ENCODE measurements around the gene C17orf50.

C17orf50 gene

GRCh38 chr17:35757243-35757642 is 3.4 kb upstream of the C17orf50 start:
- DNase-seq, result no peak

DNA sequence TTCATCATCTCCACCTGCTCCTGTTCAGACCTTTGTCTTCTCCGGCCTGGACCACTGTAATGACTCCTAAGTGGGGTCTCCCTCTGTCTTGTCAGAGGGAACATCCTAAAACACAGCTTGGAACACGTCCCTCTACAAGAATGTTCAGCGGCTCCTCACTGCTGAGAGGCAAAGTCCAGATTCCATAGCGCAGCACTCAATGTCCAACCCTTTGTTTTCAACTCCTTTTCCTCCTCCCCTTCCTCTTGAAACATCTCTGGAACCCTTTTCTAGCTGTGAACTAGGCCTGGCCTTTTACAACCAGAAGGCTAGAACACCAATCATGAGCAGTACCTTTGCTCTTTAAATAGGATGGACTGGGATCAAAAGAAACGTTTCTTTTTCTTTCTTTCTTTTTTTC is 914 bp downstream of the C17orf50 start:
- no peak for DNase-seq

GRCh38 chr17:35763767-35764122 is 3.1 kb downstream of the C17orf50 start:
- no peak for DNase-seq

- peak; percentile 76 to 78 for DNase-seq
Measured at GRCh38 chr17:35764123-35764991, 3.7 kb downstream of the C17orf50 start.

DNA sequence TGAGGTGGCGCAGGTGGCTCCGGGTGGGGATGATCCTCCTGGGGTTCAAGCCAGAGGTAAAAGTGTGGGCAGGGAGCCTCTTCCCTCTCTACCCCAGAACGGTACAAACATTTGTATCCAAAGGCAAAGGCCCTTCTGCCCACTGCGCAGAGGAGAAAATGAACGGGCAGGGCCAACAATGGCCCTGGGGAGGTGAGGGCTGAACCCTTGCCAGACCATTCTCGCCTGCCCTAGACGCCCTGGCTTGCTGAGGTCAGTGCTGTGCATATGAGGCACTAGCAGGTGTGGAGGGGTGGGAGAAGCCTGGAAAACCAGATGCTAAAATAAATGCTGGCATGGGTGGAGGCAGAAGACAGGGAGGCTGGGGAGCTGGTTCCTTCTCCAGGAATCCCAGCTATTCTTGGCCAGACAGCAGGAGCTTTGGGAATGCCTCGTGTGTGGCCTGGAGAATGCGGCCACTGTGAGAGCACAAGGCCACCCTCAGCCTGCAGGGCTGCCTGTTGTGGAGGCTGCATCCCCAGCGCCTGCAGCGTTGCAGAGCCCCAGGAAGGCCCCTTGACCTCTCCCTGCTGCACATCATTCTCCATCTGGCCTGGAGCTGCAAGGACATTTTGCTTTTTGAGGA is 4.5 kb downstream of the C17orf50 start:
- DNase-seq, result no peak

DNA sequence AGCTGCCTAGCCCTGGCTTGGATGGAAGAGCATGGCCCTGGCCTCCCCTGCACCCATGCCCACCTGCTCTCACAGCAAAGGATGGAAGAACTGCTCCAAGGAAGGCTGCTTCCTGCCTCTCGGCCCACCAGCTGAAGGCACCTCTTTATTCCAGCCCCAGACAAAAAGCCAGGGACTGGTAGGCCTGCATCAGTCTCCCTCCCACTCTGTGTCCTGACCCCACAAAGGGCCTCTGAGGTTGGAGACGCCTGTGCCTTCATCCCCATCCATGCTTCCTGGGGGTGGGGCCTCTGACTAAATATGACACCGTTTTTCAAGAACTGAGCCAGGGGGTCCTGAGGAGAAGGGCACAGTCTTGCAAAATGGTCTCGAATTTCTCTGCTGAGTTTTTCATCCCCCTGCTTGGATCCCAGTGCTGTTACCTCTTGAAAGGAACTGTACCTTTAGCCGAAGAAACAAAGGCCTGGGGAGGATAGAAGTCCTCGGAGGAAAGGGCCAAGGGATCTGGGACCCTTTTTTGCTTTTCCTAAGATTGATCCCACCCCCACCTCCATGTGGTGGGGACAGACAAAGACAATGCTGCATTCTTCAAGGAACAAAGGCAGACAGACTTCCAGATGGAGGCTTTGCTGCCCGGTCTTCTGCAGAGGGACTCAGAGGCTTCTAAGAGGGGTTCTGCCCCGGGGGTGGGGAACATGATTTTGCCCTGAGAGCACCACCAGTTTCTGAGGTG is 5.2 kb downstream of the C17orf50 start:
- DNase-seq, result no peak

GRCh38 chr17:35766489-35766877 is 5.8 kb downstream of the C17orf50 start:
- no peak for DNase-seq

DNA sequence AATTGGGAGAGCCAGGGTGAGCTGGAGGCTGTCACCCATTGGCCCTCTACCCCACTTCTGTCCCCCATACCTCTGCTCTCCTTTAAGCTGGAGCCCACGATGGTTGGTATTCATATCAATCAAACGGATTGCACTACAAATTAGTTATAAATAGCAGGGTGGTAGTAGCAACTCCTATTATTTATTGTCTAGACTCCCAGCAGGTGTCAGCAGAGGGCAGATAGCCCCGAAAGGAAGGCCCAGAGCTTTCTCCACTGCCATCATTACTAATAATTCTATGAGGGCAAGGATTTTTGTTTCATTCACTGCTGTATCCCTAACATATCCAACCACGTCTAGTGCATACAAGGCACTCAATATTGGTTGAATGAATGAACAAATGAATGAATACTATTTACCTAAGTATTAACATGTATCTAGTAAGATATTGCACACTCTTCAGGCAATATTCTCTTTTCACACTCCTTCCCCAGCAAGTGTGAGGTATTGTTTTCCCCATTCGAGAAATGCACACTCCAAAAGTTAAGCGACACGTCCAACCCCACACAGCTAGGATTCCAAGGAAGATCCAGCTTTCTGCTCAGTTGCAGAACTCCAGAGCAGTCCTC is 6.3 kb downstream of the C17orf50 start:
- DNase-seq, result peak; percentile 20 to 23

GRCh38 chr17:35768797-35769196 is 8.1 kb downstream of the C17orf50 start:
- no peak for DNase-seq

GRCh38 chr17:35769895-35770486 is 9.3 kb downstream of the C17orf50 start:
- no peak for DNase-seq

GRCh38 chr17:35773129-35773528 is 12.4 kb downstream of the C17orf50 start:
- no peak for DNase-seq

DNA sequence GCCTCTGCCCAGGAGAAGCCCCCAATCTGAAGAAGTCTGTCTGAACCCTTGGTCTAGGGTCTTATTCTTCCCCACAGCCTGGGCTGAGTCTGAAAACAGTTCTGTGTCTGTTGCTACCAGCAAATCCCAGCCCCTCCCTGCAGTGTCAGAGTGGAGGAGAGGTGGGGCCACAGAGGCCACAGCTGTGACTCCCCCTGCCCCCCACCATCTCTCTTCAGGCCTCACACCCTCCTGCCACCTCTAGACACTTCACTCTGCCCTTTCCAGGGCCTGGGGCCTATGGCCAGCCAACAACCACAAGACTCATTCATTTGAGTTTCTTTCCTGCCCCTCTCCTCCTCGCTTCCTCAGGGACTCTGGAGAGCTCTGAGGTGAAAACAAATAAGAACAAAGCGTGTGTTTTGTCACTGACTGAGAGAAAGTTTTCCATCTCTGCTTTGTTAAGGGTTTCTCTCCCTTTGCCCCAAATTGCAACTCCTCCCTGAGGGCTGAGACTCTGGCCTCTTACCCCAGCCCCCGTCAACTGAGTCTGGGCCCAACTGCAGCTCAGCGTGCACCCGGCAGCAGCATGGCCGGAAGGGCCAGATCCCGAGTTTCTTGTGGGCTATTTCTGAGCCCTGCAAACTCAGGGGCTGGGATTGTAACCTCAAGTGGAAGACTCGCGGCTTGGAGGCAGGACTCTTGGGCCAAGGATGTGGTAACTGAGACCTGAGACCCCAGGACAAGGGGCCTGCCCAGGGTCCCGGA is 13.2 kb downstream of the C17orf50 start:
- DNase-seq, result no peak

DNA sequence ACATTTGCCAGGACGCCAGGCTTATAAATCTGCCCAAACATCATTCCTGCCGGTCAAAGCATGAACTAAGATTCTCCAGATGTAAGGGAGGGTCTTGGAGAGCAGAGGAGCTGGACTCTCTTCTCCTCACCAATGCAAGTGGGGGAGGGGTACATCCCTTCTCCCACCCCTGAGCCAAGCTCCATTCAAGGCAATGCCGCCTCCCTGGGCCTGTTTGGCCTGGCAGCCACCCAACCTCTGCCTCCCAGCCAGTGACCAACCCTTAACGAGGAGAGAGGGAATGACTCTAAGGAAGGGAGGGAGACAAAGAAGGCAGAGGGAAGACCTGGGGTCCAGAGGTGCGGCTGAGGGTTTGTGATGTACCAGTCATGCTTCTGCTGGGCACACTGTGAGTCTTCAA is 13.8 kb downstream of the C17orf50 start:
- DNase-seq, result no peak

- DNase-seq, result no peak
Measured at GRCh38 chr17:35775039-35775438, 14.4 kb downstream of the C17orf50 start.

DNA sequence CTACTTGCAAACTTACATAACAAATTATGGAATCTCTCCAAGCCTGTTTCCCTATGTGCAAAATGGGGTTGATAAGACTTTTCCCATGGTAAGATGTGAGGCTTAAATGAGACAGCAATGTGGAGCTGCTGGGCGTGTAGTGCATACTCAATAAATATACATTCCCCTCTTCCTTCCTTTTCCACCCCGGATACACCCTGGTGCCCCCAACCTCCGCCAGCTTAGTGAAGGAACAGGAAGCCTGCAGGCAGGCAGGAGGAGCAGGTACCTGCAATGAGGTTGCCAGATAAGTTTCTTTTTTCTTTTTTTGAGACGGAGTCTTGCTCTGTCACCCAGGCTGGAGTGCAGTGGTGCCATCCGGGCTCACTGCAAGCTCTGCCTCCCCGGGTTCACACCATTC is 14.9 kb downstream of the C17orf50 start:
- no peak for DNase-seq

DNA sequence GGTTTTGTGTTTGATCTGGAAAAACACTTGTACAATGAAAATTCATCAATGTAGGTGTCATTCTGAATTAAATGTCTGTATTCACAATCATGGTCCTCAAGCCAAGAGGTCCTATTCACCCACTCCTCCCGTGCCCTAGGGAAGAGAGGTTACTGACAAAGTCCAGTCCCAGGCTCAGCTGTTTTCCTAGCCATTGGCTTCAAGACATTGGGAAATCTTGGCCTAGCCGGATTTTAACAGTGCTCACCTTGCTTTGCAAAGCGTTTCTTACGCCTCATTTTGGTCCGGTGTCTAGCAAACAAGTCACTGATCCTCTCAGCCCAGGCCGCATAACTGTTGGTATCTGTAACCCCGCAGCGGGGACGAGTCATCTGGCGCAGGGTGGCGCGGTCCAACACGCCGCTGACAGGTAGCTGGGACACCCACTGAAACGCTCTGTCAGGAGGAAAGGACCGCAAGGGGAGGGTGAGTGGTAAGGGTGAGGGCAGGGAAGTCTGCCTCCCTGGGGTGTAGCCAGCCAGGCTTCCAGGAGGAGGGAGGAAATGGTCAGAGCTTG is 18.0 kb downstream of the C17orf50 start:
- DNase-seq, result no peak

DNA sequence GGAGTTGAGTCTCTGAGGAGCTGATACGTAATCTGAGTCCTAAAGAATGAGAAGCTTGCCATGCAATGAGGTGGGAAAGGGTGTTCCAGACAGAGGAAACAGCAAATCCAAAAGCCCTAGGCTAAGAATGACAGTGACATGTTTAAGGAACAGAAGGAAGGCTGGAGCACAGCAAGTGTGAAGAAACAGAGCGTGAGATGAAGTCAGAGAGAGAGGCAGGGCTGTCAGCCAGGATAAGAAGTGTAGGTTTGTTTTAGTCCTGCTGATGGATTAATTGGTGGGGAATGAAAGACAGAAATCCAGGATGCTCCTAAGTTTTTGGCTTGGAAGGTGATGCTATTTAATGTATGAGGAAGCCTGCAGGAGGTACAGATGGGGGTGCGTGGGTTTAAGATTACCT is 20.3 kb downstream of the C17orf50 start:
- no peak for DNase-seq

GRCh38 chr17:35784895-35785294 is 24.2 kb downstream of the C17orf50 start:
- DNase-seq, result no peak

DNA sequence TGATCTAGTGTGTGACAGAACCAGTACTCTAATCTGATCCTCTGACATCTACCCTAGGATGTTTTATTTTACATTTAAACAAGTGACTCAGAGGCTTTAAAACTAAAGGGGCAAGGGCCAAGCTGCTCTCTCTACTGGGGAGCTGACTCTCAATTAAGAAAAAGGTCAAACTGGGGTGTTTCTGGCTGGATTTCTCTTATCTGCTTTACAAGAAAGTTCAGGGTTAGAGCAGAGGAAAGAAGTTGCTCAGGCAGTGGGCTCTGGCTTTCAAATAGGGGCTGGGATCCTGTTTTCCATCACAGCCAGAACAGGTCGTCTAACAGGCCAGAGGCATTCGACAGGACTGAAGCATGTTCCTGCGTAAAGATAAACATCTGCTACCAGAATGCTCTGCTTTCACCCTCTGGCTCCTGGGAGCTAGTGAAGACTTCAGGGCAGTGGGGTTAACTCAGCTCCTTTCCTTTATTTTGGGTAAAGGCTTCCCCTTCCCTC is 26.3 kb downstream of the C17orf50 start:
- no peak for DNase-seq

GRCh38 chr17:35788477-35789368 is 28.0 kb downstream of the C17orf50 start:
- DNase-seq, result no peak

GRCh38 chr17:35790841-35791240 is 30.2 kb downstream of the C17orf50 start:
- no peak for DNase-seq

Data from activated CD4-positive, alpha-beta T cell treated with anti-CD3 and anti-CD28 coated beads, Interleukin-2, amount 50 U/mL, for 4 hours (primary cell).